Measurements from ENCODE around the gene PRR7.

GRCh38 chr5:177427211-177427822 is 19.3 kb upstream of the PRR7 start:
- TF ChIP-seq POLR2AphosphoS5 (IDR thresholded peaks at IDR 0.05) (no peak), CTCF (IDR thresholded peaks at IDR 0.05) (no peak), EP300 (IDR thresholded peaks at IDR 0.05) (no peak), POLR2A (IDR thresholded peaks at IDR 0.05) (no peak)
